Natural killer cell (primary cell): ENCODE measurements around the gene COX17. TPM values are rescaled to one million over a fixed set of nuclear protein-coding genes. Genes with fewer than 3 reads are reported as not detected.

Experiments
- ATAC-seq, 3 donors: fragments of 150-1000 bp in 2 of 3; fragments of 200-7000 bp in 1 of 3; cut with Tn5 transposase; 1 replicate in 1 of 3; 2 replicates in 2 of 3; pipeline ENCODE4 v1.10.0; 2021; ENCODE audit warnings: mild to moderate bottlenecking in 2 of 3, moderate library complexity in 2 of 3
- DNase-seq, 2 donors: peaks; one replicate each; pipeline versions ENCODE4 v3.0.0 to v3.0.0-alpha.2; 2013 to 2021; ENCODE audit warnings: mixed read lengths in 1 of 2
- H3K27ac ChIP-seq: one replicate; pipeline ENCODE4 v1.5.1; 2013; ENCODE audit warnings: mild to moderate bottlenecking, low read length
- H3K27me3 ChIP-seq: one replicate; pipeline ENCODE4 v1.6.1; 2013; ENCODE audit warnings: low read length; ENCODE audit not compliant: control insufficient read depth, insufficient read depth
- H3K36me3 ChIP-seq: one replicate; pipeline ENCODE4 v1.6.1; 2013; ENCODE audit warnings: low read length; ENCODE audit not compliant: control insufficient read depth, insufficient read depth
- H3K4me1 ChIP-seq: one replicate; pipeline ENCODE4 v1.6.1; 2013; ENCODE audit warnings: low read length; ENCODE audit not compliant: control insufficient read depth, insufficient read depth
- H3K4me3 ChIP-seq: one replicate; pipeline ENCODE4 v1.5.1; 2013; ENCODE audit warnings: low read length
- H3K9me3 ChIP-seq: one replicate; pipeline ENCODE4 v1.6.1; 2013; ENCODE audit warnings: low read length; ENCODE audit not compliant: control insufficient read depth, insufficient read depth
- H3K27ac Mint-ChIP-seq, 2 donors: one replicate each; pipeline ENCODE4 v1.8.0; 2022; ENCODE audit warnings: mild to moderate bottlenecking in 2 of 2, mixed read lengths in 2 of 2, moderate library complexity in 1 of 2
- H3K27me3 Mint-ChIP-seq, 2 donors: one replicate each; pipeline ENCODE4 v1.8.0; 2022; ENCODE audit warnings: low read depth in 2 of 2, mixed read lengths in 2 of 2
- H3K36me3 Mint-ChIP-seq: one replicate; pipeline ENCODE4 v1.8.0; 2022; ENCODE audit warnings: mixed read lengths
- H3K4me1 Mint-ChIP-seq, 2 donors: one replicate each; pipeline ENCODE4 v1.8.0; 2022; ENCODE audit warnings: mixed read lengths in 2 of 2
- H3K4me3 Mint-ChIP-seq: one replicate; pipeline ENCODE4 v1.8.0; 2022; ENCODE audit warnings: mild to moderate bottlenecking, moderate library complexity, mixed read lengths
- H3K9me3 Mint-ChIP-seq, 2 donors: one replicate each; pipeline ENCODE4 v1.8.0; 2022; ENCODE audit warnings: mixed read lengths in 2 of 2
- CTCF ChIP-seq: fragments of 200-600 bp; IDR thresholded peaks from one replicate; pipeline ENCODE4 v1.8.0; 2022; ENCODE audit warnings: antibody characterized with exemption
- WGBS: methylation state at CpG from one replicate; pipeline ENCODE4 v1.1.7; 2013; ENCODE audit warnings: missing lambda C conversion rate; ENCODE audit not compliant: insufficient coverage; 5-methylcytosine and 5-hydroxymethylcytosine counted together
- intact Hi-C: fragments of 100-400 bp; cut with micrococcal nuclease; formaldehyde crosslinking; loops from one replicate; pipeline ENCODE4 v1.14.2; 2022
- total RNA-seq, 4 donors: library from RNA; stranded (reverse); fragments of 120-200 nt in 1 of 4; gene quantifications; one replicate each; pipeline versions ENCODE4 v1.2.3 to v1.2.4, GENCODE V29; 2013 to 2022

COX17 gene
- total RNA-seq, 3 donors from 2014 or later (not counting 1 experiment from before 2014, with no cell fraction given): 35.6 to 44.8 (median 40.6) TPM

- no peak for DNase-seq
- Mint-ChIP-seq H3K4me1 (peaks cover 13 to 19% of the 10 kb centered on the region in 2 donors), H3K27ac (peak overlapping the region in 1 of 2 donors; percentile 52), H3K27me3 (peaks cover 4 to 13% of the 10 kb centered on the region in 2 donors), H3K36me3 (no peaks in the 10 kb centered on the region), H3K9me3 (no peaks in the 10 kb centered on the region), H3K4me3 (no peak overlapping the region)
- Histone ChIP-seq H3K27ac (no peak overlapping the region), H3K9me3 (no peaks in the 10 kb centered on the region), H3K27me3 (no peaks in the 10 kb centered on the region), H3K4me3 (no peak overlapping the region), H3K36me3 (no peaks in the 10 kb centered on the region), H3K4me1 (peaks cover 15% of the 10 kb centered on the region)
- WGBS: 67% methylated on average over 5 of the region's 5 CpGs
- no peak for ATAC-seq
- intact Hi-C loops: no loop called here
- no peak for TF ChIP-seq CTCF
These were observed 20.2 kb upstream of the COX17 start for GRCh38 chr3:119697394-119697793.

- no peaks in the 10 kb centered on the region for H3K9me3 ChIP-seq
- Mint-ChIP-seq H3K27ac (no peak overlapping the region), H3K36me3 (no peaks in the 10 kb centered on the region), H3K4me3 (no peak overlapping the region), H3K4me1 (peaks cover 8% of the 10 kb centered on the region in 2 donors), H3K9me3 (no peaks in the 10 kb centered on the region), H3K27me3 (peaks cover 4 to 22% of the 10 kb centered on the region in 2 donors)
- intact Hi-C loops: no loop called here
- no peak overlapping the region for H3K27ac ChIP-seq
- H3K4me3 ChIP-seq: no peak overlapping the region
- H3K4me1 ChIP-seq: peaks cover 4% of the 10 kb centered on the region
- no peaks in the 10 kb centered on the region for H3K27me3 ChIP-seq
- DNase-seq: no peak
- no peak for ATAC-seq
- no peaks in the 10 kb centered on the region for H3K36me3 ChIP-seq
- TF ChIP-seq CTCF: no peak
- 95% methylated on average over 2 of the region's 2 CpGs for WGBS
These were observed 18.3 kb upstream of the COX17 start for GRCh38 chr3:119695480-119695879.

- WGBS: 47% methylated on average over 3 of the region's 4 CpGs
- DNase-seq (no peak), ATAC-seq (no peak)
- Mint-ChIP-seq H3K36me3 (no peaks in the 10 kb centered on the region), H3K27me3 (peaks cover 11 to 54% of the 10 kb centered on the region in 2 donors), H3K4me3 (no peak overlapping the region), H3K9me3 (no peaks in the 10 kb centered on the region), H3K27ac (no peak overlapping the region), H3K4me1 (no peaks in the 10 kb centered on the region)
- Histone ChIP-seq H3K27me3 (no peaks in the 10 kb centered on the region), H3K4me3 (no peak overlapping the region), H3K27ac (no peak overlapping the region), H3K36me3 (no peaks in the 10 kb centered on the region), H3K9me3 (no peaks in the 10 kb centered on the region), H3K4me1 (no peaks in the 10 kb centered on the region)
- intact Hi-C loops: no loop called here
- peak; percentile 58 for TF ChIP-seq CTCF
These were observed 12.9 kb upstream of the COX17 start for GRCh38 chr3:119690043-119690656.

- Histone ChIP-seq H3K27ac (no peak overlapping the region), H3K4me1 (no peaks in the 10 kb centered on the region), H3K4me3 (no peak overlapping the region), H3K27me3 (no peaks in the 10 kb centered on the region), H3K9me3 (no peaks in the 10 kb centered on the region), H3K36me3 (no peaks in the 10 kb centered on the region)
- H3K27me3 Mint-ChIP-seq: peaks cover 5 to 11% of the 10 kb centered on the region in 2 donors
- no CpG with 5 or more reads among the region's 1 CpG for WGBS
- no peak for TF ChIP-seq CTCF
- no peak for ATAC-seq
- intact Hi-C loops: no loop called here
- H3K4me3 Mint-ChIP-seq: no peak overlapping the region
- no peaks in the 10 kb centered on the region for H3K9me3 Mint-ChIP-seq
- H3K4me1 Mint-ChIP-seq: no peaks in the 10 kb centered on the region
- no peak for DNase-seq
- H3K27ac Mint-ChIP-seq: no peak overlapping the region
- H3K36me3 Mint-ChIP-seq: no peaks in the 10 kb centered on the region
These were observed 6.2 kb upstream of the COX17 start for GRCh38 chr3:119683421-119683820.
